Endothelial cell of umbilical vein (primary cell): ENCODE data around the gene GDI1.

Experiments used
- CTCF ChIP-seq, 2 donors: IDR thresholded peaks; 1 replicate in 1 of 2; 2 replicates in 1 of 2; pipeline ENCODE4 v1.5.1; 2011; ENCODE audit warnings: low read length in 2 of 2, mild to moderate bottlenecking in 2 of 2, moderate library complexity in 2 of 2, control low read depth in 1 of 2, inconsistent platforms in 1 of 2, low read depth in 1 of 2; ENCODE audit not compliant: insufficient read depth in 1 of 2; ENCODE audit errors: extremely low read depth in 1 of 2
- EZH2 ChIP-seq: IDR thresholded peaks from 2 replicates; pipeline ENCODE4 v1.6.1; 2012; ENCODE audit warnings: borderline replicate concordance, low read depth, mild to moderate bottlenecking, moderate library complexity, low read length, inconsistent platforms; ENCODE audit not compliant: severe bottlenecking
- FOS ChIP-seq: IDR thresholded peaks from 2 replicates; pipeline ENCODE4 v1.6.1; 2011; ENCODE audit warnings: mild to moderate bottlenecking, low read length, moderate library complexity, borderline replicate concordance; ENCODE audit not compliant: insufficient read depth
- GATA2 ChIP-seq: IDR thresholded peaks from 2 replicates; pipeline ENCODE4 v1.7.0; 2011; ENCODE audit warnings: low read depth, mild to moderate bottlenecking, moderate library complexity, mixed read lengths, low read length; ENCODE audit not compliant: insufficient read length, insufficient read depth
- JUN ChIP-seq: IDR thresholded peaks from 2 replicates; pipeline ENCODE4 v1.6.1; 2011; ENCODE audit warnings: borderline replicate concordance, low read depth; ENCODE audit not compliant: insufficient read length, insufficient read depth
- MAX ChIP-seq: IDR thresholded peaks from 2 replicates; pipeline ENCODE4 v1.6.1; 2011; ENCODE audit not compliant: insufficient read depth, insufficient read length
- MYC ChIP-seq: IDR thresholded peaks from one replicate; pipeline ENCODE4 v1.6.1; 2011; ENCODE audit warnings: mild to moderate bottlenecking, low read depth, low read length
- POLR2A ChIP-seq: IDR thresholded peaks from 2 replicates; pipeline ENCODE4 v1.6.1; 2012; ENCODE audit warnings: low read depth, mild to moderate bottlenecking, control low read depth, low read length
- POLR2AphosphoS5 ChIP-seq: IDR thresholded peaks from 2 replicates; pipeline ENCODE4 v1.6.1; 2012; ENCODE audit warnings: low read depth, mild to moderate bottlenecking, control low read depth, low read length, moderate library complexity; ENCODE audit not compliant: insufficient read depth

- no peak for TF ChIP-seq CTCF (IDR thresholded peaks at IDR 0.05; ENCODE audit: extremely low read depth in 1 of 2, insufficient read depth in 1 of 2, low read depth in 1 of 2, low read length in 2 of 2)
- no peak for TF ChIP-seq EZH2
- TF ChIP-seq MYC: no peak
- no peak for TF ChIP-seq MAX
- no peak for TF ChIP-seq POLR2A
- TF ChIP-seq POLR2AphosphoS5: no peak
- TF ChIP-seq FOS: no peak
- no peak for TF ChIP-seq JUN
- TF ChIP-seq GATA2: no peak
Observed at GRCh38 chrX:154486396-154487207, 49.6 kb downstream of the GDI1 start, which contains the start of gene UBL4A.
